GM18870 (cell line): ENCODE results near the gene ELAVL1.
A peak's percentile ranks its signal among the peaks of the same experiment; 100 is the strongest.
"Not testable (repeated sequence)": the region's sequence is repeated elsewhere in the genome, so short reads cannot be mapped to it uniquely, and the experiment has no call there.

Experiments used
- ATAC-seq: cut with Tn5 transposase; IDR thresholded peaks from one replicate; pipeline ENCODE4 v1.9.1; 2021; ENCODE audit warnings: moderate library complexity; ENCODE audit not compliant: unreplicated experiment

The ELAVL1 gene

DNA sequence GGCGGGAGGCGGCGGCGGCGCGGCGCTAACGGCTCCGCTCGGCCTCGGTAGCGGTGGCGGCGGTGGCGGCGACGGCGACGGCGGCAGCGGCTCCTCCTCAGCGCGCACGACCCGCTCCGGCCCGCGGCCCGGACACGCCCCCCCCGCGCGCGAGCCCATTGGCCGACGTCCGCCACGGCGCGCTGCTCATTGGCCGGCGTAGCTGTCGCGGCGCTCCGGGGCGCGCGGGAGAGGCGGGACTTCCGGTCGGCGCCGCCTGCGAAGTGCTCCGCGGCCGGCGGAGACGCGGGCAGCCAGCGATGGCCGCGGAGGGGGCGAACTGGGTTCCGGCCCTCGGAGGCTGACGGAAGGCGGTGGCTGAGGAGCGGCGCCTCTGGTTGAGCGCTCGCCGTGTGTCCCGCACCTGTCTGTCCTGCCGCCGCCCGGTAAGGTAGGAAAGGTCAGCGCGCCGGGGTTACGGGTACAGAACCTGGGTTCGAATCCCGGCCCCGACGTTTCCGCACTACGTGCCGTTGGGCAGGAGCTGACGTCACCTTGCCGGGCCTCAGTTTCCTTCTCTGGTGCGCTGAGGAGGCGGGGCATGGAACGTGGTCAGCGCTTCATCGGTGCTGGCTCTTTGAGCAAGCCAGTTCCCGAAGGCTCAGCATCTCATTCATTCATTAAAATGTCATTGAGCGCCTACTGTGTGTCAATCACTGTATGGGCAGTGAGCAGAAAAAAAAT, at the start of gene ELAVL1:
Gene ELAVL1 (minus strand): TSS at position 108 of the 723 bp plus-strand sequence. CDS start 13,826 bp downstream, outside the sequence.
- no peak for ATAC-seq

DNA sequence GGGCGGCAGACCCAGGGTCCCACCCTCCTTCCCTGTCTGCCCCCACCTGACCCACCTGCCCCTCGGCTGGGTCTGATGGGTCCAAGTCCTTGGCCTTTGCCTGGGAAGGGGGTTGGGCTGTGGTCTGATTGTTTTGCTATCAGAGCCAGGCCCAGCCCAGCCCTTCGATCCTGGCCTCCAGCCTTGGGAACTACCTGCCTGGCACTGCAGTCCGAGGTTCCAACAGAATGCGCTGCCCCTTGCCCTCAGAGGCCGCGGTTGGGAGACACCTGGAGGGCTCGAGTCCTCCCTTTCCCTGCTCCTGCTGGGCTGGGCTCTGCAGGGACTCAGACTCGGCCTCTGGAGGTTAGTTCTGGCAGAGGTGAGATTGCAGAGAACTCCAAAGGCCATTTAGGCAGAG, 48.7 kb upstream of the ELAVL1 start:
- no peak for ATAC-seq

DNA sequence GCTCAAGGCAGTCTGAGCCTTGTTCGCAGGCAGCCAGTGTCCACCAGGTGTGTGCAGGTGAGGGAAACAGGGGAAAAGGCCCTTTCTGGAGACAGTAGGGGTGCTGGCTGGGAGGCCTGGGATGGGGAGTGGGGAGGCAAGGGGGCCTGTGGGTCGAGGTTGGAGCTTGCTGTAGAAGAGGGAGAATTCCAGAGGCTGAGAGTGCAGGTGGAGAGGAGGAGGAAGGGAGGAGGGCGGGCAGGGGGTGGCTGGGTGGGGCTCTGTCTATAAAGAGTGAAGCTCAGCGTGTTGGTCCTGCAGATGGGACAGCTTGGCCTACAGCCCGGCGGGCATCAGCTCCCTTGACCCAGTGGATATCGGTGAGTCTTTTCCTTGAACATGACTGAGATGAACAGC, 47.0 kb upstream of the ELAVL1 start, which contains the start of gene CCL25:
Gene CCL25 (plus strand): TSS at position 297 of the 396 bp plus-strand sequence. CDS start 290 bp downstream, outside the sequence.
- ATAC-seq: no peak

DNA sequence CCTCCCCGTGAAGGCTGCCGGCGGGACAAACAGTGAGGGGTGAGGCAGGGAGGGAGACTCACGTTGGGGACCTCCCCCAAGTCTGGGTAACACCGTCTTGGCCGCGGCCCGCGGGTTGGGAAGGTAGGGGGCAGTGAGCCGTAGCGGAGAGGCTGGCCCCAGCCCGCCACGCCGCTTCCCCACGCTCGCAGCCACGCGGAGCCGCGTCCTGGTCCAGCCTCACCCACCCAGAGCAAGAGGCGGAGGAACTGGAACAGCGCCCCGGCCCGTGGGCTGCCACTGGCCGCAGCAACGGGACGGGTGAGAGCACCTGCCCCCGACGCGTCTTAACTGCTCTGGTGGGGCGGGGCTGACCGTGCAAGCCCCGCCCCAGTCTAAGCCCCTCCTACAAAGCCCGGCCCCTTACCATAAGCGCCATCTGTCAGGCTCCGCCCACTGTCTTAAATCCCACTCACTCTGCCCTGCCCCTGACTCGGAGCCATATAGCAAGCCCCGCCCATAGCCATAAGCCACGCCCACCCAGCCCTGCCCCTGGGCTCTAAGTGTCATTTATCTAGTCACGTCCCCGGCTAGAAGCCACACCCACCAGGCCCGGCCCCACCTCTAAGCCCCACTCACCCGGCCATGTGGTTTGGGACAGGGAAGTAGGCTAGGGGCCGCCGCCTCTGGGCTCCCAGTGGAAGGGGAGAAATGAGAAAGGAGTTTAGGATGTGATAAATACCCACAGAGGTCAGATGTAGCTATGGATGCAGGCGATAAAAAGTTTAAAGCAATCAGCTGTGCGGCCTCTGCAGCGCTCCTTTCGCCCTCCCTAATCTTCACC, 45.0 kb upstream of the ELAVL1 start:
- ATAC-seq: peak; percentile 55

DNA sequence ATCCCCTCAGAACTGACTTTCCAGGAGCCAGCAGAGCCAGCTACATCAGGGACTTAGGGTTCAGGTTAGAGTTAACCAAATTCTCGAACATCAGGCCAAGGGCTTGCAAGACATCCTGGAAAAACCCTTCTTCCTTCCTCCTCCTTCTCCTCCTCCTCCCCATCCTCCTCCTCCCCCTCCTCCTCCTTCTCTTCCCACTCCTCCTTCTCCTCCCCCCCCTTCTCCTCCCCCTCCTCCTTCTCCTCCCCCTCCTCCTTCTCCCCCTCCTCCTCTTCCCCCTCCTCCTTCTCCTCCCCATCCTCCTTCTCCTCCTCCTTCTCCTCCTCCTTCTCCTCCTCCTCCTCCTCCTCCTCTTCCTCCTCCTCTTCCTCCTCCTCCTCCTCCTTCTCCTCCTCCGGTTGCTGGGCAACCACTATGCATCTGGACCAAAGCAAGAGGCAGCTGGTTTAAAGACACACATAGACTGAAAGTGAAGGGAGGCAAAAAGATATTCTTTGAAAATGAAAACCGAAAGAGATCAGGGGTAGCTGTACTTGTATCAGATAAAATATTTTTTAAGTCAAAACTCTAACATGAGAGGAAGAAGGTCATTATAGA, 41.2 kb upstream of the ELAVL1 start:
- no peak for ATAC-seq

DNA sequence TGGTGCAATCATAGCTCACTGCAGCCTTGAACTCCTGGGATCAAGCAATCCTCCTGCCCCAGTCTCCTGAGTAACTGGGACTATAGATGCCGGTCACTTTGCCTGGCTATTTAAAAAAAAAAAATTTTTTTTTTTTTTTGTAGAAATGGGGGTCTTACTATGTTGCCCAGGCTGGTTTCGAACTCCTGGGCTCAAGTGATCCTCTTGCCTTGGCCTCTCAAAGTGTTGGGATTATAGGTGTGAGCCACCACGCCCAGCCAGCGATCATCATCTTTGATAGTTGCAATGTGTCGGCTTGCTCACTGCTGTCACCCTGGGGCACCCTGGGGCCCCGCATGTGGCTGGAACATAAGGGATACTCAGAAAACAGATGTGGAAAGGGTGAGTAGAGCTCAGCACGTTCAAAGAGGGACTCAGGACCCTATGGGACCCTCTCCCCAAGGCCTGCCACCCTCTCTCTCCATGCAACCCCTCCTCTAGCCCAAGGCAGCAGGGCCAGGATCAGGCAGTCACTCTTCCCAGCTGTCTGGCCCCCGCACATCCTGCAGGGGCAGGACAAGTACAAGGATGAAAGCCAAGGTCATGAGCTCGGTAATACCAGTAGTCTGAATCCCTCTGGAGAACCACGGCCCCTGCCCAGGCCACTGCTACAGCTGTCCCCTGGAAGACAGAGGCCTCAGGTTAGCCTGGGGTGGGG, 40.6 kb upstream of the ELAVL1 start:
- no peak for ATAC-seq

DNA sequence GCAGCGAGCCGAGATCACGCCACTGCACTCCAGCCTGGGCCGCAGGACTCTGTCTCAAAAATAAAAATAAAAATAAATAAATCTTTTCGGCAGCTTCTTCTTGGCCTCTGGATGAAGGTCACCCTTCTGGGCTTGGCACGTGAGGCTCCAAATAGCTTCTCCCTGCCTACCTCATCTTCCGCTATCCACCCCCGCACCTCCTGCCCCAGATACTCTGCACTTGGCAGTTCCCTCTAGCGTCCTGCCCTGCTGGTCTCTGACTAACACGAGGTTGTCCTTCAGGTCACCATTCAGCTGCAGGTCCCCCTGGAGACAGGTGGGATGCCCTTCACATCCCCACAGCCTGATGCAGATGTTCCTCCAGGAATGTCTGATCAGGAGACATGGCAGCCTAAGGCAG, 38.6 kb upstream of the ELAVL1 start:
- ATAC-seq: no peak

DNA sequence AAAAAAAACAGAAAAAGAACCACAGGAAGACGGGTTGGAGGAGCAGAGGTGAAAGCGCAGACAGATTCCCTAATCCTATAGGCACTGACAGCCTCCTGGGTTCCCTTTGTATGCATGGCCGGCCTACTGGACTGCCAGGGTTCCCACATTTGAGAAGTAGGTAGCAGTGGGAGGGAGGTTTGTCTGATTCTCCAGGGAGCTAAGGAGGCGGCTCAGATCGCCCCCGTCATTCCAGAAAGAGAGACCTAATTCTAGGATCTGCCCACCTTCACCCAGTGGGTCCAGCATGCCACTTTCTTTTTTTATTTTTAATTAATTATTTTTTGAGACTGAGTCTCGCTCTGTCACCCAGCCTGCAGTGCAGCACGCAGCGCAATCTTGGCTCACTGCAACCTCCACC, 37.5 kb upstream of the ELAVL1 start:
- ATAC-seq: no peak

DNA sequence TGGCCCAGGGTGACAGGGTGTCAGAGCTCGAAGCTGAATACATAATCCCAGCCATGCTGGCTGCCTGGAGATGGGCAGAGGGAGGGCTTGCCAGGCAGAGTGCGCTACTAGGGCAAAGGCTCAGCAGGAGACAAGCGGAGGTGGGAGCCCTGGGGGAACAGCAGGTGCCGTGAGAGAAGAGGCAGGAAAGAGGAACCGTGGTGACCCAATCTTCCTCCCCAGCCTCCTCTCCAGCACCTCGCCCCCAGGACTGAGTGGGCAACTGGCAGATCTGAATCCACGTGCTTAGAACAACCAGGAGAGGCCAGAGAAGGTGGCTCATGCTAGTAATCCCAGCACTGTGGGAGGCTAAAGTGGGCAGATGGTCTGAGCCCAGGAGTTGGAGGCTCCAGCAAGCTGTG, 36.1 kb upstream of the ELAVL1 start:
- no peak for ATAC-seq

DNA sequence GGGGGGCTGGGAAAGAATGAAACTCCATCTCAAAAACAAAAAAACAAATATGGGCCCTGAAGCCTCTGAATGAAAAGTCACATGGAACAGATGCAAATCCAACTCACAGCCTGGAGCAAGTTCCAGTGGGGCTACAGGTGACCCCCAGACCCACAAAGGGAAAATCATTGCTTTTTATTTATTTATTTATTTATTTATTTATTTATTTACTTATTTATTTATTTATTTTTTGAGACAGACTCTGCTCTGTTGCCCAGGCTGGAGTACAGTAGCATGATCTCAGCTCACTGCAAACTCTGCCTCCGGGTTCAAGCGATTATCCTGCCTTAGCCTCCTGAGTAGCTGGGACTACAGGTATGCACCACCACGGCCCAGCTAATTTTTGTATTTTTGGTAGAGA, 33.8 kb upstream of the ELAVL1 start:
- no peak for ATAC-seq

DNA sequence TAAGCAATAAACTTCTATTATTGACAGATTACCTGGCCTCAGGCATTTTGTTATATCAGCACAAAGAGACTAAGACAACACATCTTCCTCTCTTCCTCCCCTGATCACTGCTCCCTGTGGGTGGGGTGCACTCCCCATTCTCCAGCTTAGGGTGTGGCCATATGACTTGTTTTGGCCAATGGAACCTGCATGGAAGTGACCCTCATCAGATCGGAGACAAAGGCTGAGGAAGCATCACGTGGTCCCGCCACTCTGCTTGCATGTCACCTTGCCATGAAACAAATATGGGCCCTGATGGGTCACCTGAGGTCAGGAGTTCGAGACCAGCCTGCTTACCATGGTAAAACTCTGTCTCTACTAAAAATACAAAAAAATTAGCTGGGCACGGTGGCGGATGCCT, 33.4 kb upstream of the ELAVL1 start:
- ATAC-seq: no peak

DNA sequence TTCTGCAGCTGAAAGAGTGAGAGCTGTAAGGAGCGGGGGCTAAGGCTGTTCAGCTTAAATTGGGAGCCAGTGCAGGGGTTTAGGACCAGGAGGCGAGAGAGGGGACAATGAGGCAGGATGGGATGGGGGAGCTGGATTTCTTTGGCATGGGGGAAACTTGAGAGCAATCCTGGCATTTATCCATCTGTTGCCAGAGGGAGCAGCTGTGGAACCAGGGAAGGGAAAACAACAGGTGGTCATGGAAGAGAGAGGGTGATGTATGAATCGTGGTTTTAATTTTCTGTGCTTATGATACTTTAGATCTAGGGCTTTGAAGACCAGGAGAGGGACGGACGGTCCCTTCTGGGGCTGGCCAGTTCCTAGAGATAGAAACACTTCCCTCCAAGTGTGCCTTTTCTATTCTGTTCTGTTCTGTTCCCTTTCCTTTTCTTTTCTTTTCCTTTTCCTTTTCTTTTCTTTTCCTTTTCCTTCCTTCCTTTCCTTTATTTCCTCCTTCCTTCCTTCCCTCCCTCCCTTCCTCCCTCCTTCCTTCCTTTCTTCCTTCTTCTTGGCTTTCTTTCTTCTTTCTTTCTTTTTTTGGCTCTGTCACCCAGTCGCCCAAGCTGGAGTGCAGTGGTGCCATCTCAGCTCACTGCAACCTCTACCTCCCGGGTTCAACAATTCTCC, 31.1 kb upstream of the ELAVL1 start:
- no peak for ATAC-seq

DNA sequence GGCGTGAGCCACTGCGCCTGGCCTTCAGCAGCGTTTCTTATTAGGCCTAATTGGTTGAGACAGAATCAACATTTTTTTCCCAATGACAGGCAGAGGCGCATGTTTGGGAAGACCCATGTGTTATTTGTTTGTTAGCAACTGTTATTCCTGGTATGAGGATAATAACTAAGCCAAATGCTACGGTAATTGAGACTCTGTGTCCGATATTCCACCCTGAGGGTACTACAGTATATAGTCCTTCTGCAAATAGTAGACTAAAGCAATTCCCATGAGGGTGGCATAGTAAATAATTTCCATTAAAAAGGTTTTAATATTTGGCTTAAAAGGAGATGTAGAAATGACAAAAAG, 28.7 kb upstream of the ELAVL1 start:
- ATAC-seq: no peak

DNA sequence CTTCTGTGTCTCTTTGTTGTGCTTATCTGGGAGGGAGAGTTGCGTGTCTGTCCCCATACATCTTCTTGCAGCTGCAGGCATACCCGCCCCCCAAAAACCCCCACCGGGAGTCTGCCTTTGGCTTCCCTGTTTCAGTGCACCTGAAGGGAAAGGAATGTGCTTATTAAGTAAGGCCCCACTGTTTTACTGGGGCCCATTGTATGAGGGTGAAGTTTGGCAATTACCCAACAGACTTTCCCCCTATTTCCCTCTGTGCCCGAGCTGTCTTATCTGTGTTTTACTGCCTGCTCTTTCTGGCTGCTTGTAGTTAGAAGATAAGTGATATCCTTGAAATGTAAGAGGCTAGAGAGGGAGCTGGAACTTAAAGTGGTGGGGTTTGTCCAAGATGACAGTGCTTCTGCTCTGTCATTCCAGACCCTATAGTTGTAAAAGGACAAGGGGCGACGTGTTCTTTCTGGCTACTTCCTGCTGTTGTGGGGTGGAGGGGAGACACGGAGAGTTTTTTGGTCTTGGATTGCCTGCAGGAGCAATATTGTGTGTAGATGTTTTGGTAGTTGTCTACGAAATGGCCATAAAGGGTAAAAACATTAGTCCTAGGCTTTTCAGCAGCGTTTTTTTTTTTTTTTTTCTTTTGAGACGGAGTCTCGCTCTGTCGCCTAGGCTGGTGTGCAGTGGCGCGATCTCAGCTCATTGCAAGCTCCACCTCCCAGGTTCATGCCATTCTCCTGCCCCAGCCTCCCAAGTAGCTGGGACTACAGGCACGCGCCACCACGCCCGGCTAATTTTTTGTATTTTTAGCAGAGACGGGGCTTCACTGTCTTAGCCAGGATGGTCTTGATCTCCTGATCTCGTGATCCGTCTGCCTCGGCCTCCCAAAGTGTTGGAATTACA, 28.1 kb upstream of the ELAVL1 start:
- ATAC-seq: not testable (repeated sequence)

DNA sequence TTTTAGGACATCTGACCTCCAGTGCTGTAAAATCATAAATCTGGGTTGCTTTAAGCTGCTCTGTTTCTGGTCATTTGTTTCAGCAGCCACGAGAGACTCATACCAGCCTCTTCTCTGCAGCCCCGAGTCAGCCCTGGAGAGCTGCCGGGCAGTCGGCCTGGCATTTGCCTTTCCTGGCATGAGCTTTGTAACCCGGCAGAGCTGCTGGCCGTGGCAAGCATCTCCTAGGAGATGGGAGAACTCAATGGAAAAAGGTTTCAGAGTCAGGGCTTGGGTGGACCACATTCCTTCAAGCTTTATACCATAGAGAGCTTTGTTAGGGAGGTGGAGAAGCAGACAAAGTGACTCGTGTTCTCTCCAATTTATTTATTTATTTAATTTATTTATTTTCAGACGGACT, 25.5 kb upstream of the ELAVL1 start:
- ATAC-seq: no peak

DNA sequence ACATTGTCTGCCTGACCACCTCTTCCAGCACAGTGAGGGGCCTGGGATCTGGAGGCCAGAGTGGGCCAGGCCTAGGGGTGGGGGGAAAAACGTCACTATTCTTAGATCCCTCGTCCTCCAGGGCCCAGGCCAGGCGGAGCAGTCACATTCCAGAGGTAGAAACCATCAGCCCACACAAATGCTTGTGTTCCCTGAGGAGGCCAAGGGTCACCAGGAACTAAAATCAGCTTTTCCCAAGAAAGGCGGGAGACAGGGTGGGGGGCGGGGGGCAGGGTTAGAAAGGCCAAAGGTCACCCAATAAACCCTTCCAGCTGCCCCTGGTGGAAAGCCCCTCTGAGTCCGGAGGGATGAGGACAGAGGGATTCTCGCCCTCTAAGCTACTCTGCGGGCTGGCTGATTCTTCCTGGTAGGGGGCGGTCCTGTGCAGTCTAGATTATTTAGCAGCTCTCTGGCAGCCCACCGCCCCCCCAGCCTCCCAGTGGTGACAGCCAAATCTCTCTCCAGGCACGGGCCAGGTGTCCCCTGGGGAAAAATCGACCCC, 23.6 kb upstream of the ELAVL1 start:
- no peak for ATAC-seq

DNA sequence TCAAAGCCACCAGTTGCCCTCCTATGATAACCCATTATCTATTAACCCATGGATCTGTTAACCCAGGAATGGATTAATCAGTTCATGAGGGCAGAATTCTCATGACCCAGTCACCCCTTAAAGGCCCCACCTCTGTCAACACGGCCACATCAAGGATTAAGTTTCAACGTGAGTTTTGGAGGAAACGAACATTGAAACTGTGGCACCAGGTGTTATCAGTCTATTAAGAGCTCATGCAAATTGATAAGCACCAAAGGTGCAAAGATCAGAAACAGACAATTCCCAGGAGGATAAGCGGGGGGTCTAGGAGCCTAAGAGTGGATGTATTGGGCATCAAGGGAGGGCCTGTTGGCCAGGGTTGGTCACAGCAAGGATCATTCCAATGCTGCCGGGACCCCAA, 19.9 kb upstream of the ELAVL1 start:
- no peak for ATAC-seq

DNA sequence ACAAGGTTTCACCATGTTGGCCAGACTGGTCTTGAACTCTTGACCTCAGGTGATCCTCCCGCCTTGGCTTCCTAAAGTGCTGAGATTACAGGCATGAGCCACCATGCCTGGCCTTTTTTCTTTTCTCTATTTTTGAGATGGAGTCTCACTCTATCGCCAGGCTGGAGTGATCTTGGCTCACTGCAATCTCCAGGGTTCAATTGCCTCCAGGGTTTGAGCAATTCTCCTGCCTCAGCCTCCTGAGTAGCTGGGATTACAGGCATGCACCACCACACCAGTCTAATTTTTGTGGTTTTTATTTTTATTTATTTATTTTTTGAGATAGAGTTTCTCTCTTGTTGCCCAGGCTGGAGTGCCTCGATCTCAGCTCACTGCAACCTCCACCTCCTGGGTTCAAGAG, 18.8 kb upstream of the ELAVL1 start:
- not testable (repeated sequence) for ATAC-seq

DNA sequence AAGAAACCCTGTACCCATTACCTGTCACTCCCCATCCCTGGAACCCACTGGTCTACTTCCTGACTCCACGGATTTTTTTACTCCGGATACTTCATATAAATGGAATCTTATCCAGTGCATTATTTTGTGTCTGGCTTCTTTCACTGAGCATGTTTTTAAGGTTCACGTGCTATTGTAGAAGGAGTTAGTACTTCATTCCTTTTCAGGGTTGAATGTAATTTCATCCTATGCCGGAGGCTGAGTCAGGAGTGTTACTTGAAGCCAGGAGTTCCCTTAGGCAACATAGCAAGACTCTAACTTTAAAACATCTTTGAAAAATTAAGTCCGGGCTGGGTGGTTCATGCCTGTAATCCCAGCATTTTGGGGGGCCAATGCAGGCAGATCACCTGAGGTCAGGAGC, 17.9 kb upstream of the ELAVL1 start:
- ATAC-seq: no peak

DNA sequence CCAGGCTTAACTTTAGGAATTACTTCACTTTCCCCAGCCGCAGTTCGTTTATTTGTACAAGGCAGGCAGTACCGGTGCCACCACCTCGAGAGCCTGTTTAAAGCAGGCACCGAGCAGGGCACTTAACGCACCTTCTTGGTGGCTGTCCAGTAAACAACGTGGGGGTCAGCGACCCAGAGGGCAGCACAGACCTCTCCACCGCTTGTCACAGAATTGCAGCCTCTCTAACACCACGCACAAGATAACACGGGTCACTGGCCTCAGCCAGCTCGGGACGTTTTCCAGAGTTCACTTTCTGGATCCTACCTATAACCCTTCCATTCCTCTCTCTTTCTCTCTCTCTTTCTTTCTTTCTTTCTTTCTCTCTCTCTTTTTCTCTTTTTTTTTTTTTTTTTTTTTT, 16.8 kb upstream of the ELAVL1 start:
- no peak for ATAC-seq
